Choroid plexus epithelial cell (primary cell): Measurements from ENCODE around the gene MGAT1.

Experiments
- DNase-seq: peaks from one replicate; pipeline ENCODE4 v3.0.0-alpha.2; 2010; ENCODE audit warnings: low read depth
- H3K4me3 ChIP-seq: 2 replicates; pipeline ENCODE4 v1.5.1; 2011; ENCODE audit warnings: low read depth, mild to moderate bottlenecking, control low read depth, low read length, moderate library complexity
- CTCF ChIP-seq: conservative IDR thresholded peaks from 2 replicates; pipeline ENCODE4 v1.5.1; 2011; ENCODE audit warnings: low read depth, mild to moderate bottlenecking, control low read depth, inconsistent platforms, low read length, moderate library complexity

The MGAT1 gene

DNA sequence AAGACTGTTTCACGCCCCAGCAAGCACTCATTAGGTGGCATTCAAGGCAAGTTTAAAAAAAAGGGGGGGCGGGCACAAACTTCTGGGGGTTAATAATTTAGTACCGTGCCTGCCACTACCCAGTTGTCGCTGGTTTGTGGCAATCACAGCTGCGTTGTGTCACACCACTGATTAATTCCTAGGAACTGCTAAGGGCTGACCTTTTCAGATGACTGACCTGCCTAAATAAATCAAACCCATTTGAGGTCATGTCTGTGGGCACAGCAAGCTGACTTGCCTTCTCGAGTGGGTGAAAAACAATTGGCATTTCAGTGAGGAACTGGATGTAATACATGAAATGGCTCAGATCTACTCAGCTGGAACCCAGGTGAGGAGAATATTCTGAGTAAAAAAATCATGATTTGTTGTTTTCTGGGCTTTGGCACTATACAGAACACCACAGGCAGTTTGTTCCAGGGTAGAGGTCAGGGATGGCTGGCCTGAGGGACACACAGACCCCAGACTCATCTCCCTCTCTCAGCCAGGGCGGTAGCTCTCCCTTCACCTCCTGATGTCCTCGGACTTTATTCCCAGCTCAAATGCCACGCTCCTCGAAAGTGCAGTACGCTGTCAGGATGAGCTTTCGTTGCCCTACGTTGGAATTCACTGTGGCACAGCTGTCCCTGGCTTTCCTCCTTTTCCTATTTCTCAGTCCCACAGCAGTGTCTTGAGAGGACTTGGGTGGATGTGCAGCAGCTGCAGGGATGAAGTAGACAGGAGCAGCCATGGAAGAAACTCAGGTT, 15.5 kb upstream of the MGAT1 start:
- no peak for DNase-seq
- no peak overlapping the region for H3K4me3 ChIP-seq
- TF ChIP-seq CTCF = no peak

- DNase-seq = peak; percentile 72
- no peak overlapping the region for H3K4me3 ChIP-seq
- TF ChIP-seq CTCF = peak; percentile 16
These were observed 14.3 kb upstream of the MGAT1 start for GRCh38 chr5:180816608-180817534.

- DNase-seq = no peak
- no peak overlapping the region for H3K4me3 ChIP-seq
- no peak for TF ChIP-seq CTCF
These were observed 12.8 kb upstream of the MGAT1 start for GRCh38 chr5:180815293-180815917.

DNA sequence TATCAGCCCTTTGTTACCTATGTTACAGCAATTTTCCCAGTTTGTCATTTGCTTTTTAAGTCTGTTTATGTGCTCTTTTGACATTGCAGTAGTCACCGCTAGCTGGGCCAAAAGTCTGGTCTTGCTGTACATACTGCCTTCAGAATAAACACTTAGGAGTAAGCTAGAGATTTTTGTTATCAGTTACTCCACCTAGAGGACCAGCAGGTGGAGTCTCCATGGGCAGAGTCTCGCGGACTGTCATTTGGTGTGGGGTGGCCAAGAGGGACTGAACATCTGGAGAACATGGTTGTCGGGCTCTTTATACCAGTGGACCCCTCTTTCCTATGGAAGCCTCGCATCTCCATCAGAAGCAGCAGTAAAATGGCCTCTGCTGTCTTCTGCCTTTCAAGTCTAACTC, 10.8 kb upstream of the MGAT1 start:
- no peak for TF ChIP-seq CTCF
- DNase-seq = no peak
- no peak overlapping the region for H3K4me3 ChIP-seq

DNA sequence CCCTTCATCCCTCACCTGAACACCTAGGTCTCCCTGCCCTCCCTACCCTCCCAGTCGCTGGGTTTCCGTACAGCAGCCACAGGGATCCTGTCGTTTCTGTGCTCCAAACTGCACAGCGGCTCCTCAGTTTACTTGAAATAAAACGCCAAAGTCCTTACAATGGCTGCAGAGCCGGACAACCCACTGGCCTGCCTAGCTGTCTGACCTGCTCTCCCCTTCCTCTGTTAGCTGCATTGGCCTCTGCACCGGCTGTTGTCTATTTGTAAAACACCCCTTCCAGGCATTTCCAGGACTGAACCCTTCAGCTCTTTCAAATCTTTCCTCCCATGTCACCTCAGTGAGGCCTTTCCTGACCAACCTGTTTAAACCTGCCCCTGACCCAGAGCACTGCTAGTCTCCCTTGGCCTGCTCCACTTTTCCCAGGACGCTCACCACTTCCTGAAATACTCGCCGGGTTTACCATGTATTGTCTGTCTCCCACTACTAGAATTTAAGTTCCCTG, 9.1 kb upstream of the MGAT1 start:
- TF ChIP-seq CTCF = no peak
- no peak overlapping the region for H3K4me3 ChIP-seq

GRCh38 chr5:180810959-180811622, 8.5 kb upstream of the MGAT1 start:
- peak; percentile 63 for DNase-seq
- H3K4me3 ChIP-seq = peak overlapping the region; percentile 95
- no peak for TF ChIP-seq CTCF

More for the DNA sequence above, 9.1 kb upstream of the MGAT1 start:
- no peak for DNase-seq
